ENCODE data around the gene UBE2D2.

- TF ChIP-seq CTCF (IDR thresholded peaks at IDR 0.05) (no peak), POLR2A (IDR thresholded peaks at IDR 0.05) (no peak), POLR2AphosphoS5 (IDR thresholded peaks at IDR 0.05) (no peak), EP300 (IDR thresholded peaks at IDR 0.05) (no peak)
Measured at GRCh38 chr5:139640421-139641115, 79.4 kb downstream of the UBE2D2 start.

Data from upper lobe of left lung (tissue), 4 donors.